Keratinocyte (primary cell): ENCODE measurements around the gene MTCH1.

Source experiments
- EZH2 ChIP-seq: IDR thresholded peaks from one replicate; pipeline ENCODE4 v1.6.1; 2012; ENCODE audit warnings: inconsistent platforms, mild to moderate bottlenecking, low read length, moderate library complexity
- TF ChIP-seq, protein P1 (sequence below), 3 experiments: IDR thresholded peaks in 1 of 3; conservative IDR thresholded peaks in 1 of 3; optimal IDR thresholded peaks in 1 of 3; 2 replicates in 2 of 3; 3 replicates in 1 of 3; pipeline versions ENCODE3 to v1.5.1; 2011; ENCODE audit warnings: low read length in 3 of 3, mild to moderate bottlenecking in 3 of 3, moderate library complexity in 2 of 3, control low read depth in 1 of 3, inconsistent platforms in 1 of 3; ENCODE audit not compliant: insufficient read depth in 2 of 3; ENCODE audit errors: extremely low read depth in 1 of 3

DNA sequence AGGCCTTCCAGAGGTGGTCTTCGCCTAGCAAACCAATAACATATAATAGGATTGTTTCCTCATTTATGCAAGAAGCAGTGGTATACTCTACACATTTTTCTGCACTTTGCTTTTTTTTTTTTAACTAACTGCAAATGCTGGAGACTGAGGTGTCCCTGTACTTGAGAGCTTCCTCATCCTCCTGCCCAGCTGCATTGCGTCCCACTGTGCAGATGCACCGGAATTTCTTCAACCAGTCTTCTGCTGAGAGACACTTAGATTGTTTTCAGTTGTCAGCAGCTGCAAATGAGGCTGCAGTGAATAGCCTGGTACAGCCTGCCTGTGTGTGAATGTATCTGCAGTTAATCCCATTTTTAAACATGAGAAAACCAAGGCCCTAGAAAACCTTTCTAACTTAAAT, 31.0 kb upstream of the MTCH1 start:
- TF ChIP-seq, protein P1, sequence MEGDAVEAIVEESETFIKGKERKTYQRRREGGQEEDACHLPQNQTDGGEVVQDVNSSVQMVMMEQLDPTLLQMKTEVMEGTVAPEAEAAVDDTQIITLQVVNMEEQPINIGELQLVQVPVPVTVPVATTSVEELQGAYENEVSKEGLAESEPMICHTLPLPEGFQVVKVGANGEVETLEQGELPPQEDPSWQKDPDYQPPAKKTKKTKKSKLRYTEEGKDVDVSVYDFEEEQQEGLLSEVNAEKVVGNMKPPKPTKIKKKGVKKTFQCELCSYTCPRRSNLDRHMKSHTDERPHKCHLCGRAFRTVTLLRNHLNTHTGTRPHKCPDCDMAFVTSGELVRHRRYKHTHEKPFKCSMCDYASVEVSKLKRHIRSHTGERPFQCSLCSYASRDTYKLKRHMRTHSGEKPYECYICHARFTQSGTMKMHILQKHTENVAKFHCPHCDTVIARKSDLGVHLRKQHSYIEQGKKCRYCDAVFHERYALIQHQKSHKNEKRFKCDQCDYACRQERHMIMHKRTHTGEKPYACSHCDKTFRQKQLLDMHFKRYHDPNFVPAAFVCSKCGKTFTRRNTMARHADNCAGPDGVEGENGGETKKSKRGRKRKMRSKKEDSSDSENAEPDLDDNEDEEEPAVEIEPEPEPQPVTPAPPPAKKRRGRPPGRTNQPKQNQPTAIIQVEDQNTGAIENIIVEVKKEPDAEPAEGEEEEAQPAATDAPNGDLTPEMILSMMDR (optimal IDR thresholded peaks at IDR 0.05 in 1 of 3, IDR thresholded peaks at IDR 0.05 in 1 of 3, conservative IDR thresholded peaks at IDR 0.05 in 1 of 3; ENCODE audit: extremely low read depth in 1 of 3, insufficient read depth in 2 of 3, low read length in 3 of 3): no peak
- TF ChIP-seq EZH2: no peak
